ENCODE data around the gene DGKH.

DNA sequence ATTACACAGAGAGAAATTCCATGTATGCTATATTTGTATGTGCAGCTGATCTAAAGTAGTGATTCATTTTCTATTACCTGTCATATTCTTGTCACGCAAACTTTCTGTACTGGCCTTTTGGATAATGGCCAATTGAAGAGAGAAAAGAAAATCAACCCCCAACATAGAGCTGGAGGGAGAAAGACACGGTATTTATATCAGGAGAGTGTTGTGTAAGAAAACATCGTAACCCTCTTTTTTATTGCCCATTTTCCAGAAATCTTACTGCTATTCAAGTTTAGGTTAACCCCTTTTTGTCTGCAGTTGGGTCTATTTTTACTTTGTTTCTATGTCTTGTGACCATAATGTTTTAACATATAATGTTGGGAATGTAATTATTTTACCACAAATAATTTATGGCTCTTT is 27.9 kb downstream of the DGKH start:
- TF ChIP-seq, protein P1, sequence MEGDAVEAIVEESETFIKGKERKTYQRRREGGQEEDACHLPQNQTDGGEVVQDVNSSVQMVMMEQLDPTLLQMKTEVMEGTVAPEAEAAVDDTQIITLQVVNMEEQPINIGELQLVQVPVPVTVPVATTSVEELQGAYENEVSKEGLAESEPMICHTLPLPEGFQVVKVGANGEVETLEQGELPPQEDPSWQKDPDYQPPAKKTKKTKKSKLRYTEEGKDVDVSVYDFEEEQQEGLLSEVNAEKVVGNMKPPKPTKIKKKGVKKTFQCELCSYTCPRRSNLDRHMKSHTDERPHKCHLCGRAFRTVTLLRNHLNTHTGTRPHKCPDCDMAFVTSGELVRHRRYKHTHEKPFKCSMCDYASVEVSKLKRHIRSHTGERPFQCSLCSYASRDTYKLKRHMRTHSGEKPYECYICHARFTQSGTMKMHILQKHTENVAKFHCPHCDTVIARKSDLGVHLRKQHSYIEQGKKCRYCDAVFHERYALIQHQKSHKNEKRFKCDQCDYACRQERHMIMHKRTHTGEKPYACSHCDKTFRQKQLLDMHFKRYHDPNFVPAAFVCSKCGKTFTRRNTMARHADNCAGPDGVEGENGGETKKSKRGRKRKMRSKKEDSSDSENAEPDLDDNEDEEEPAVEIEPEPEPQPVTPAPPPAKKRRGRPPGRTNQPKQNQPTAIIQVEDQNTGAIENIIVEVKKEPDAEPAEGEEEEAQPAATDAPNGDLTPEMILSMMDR (IDR thresholded peaks at IDR 0.05; ENCODE audit: low read length): no peak
- TF ChIP-seq EZH2 (IDR thresholded peaks at IDR 0.05; ENCODE audit: borderline replicate concordance, low read length): no peak
